Endodermal cell (in vitro differentiated cells): Measurements from ENCODE around the gene TFEB. TPM values are rescaled to one million over a fixed set of nuclear protein-coding genes. Genes with fewer than 3 reads are reported as not detected.

Source experiments
- DNase-seq: peaks from one replicate; pipeline ENCODE4 v3.0.0-alpha.2; 2017
- H3K27ac ChIP-seq: 2 replicates; pipeline ENCODE4 v1.5.1; 2013; ENCODE audit warnings: mild to moderate bottlenecking, low read depth, low read length, moderate library complexity
- H3K27me3 ChIP-seq: 2 replicates; pipeline ENCODE4 v1.6.1; 2013; ENCODE audit warnings: mild to moderate bottlenecking, low read length, moderate library complexity; ENCODE audit not compliant: insufficient read depth, control insufficient read depth, poor library complexity, severe bottlenecking
- H3K36me3 ChIP-seq: 2 replicates; pipeline ENCODE4 v1.7.0; 2013; ENCODE audit warnings: mild to moderate bottlenecking, low read length, moderate library complexity; ENCODE audit not compliant: control insufficient read depth, insufficient read depth
- H3K4me1 ChIP-seq: one replicate; pipeline ENCODE4 v1.7.0; 2013; ENCODE audit warnings: low read length; ENCODE audit not compliant: control insufficient read depth, insufficient read depth
- H3K4me3 ChIP-seq: 2 replicates; pipeline ENCODE4 v1.5.1; 2013; ENCODE audit warnings: mild to moderate bottlenecking, low read length, moderate library complexity
- H3K9ac ChIP-seq: 2 replicates; pipeline ENCODE4 v1.6.1; 2013; ENCODE audit warnings: mild to moderate bottlenecking, low read length, moderate library complexity; ENCODE audit not compliant: poor library complexity, severe bottlenecking; ENCODE audit errors: extremely low read depth
- H3K9me3 ChIP-seq: 2 replicates; pipeline ENCODE4 v1.6.1; 2013; ENCODE audit warnings: mild to moderate bottlenecking, low read length, moderate library complexity; ENCODE audit not compliant: control insufficient read depth
- H3K27ac Mint-ChIP-seq: 2 replicates; pipeline ENCODE4 v1.8.0; 2020; ENCODE audit warnings: mixed read lengths
- H3K27me3 Mint-ChIP-seq: 2 replicates; pipeline ENCODE4 v1.8.0; 2021; ENCODE audit warnings: mild to moderate bottlenecking, mixed read lengths; ENCODE audit not compliant: insufficient read depth
- H3K36me3 Mint-ChIP-seq: 2 replicates; pipeline ENCODE4 v1.8.0; 2020; ENCODE audit warnings: low read depth, mixed read lengths
- H3K4me1 Mint-ChIP-seq: 2 replicates; pipeline ENCODE4 v1.8.0; 2020; ENCODE audit warnings: mixed read lengths
- H3K4me3 Mint-ChIP-seq: 2 replicates; pipeline ENCODE4 v1.8.0; 2020; ENCODE audit warnings: mild to moderate bottlenecking, moderate library complexity, mixed read lengths
- H3K9me3 Mint-ChIP-seq: 2 replicates; pipeline ENCODE4 v1.8.0; 2020; ENCODE audit warnings: mild to moderate bottlenecking, mixed read lengths
- WGBS, 2 experiments: methylation state at CpG; one replicate each; pipeline versions ENCODE4 v1.1.5 to v1.1.7; 2013; ENCODE audit warnings: missing lambda C conversion rate in 2 of 2, mixed read lengths in 1 of 2; ENCODE audit not compliant: insufficient coverage in 1 of 2, insufficient read length in 1 of 2; 5-methylcytosine and 5-hydroxymethylcytosine counted together
- total RNA-seq, 2 donors: library from RNA; stranded (reverse); fragmentation: NEBNext Ultra II Directional in 1 of 2; extraction: Animal tissue kit (Norgen Biotek cat#: 25700) in 1 of 2; gene quantifications; 2 replicates in 1 of 2; 3 replicates in 1 of 2; pipeline ENCODE4 v1.2.1, GENCODE V29; 2021
- TF ChIP-seq, protein P1 (sequence below): fragments of 200-600 bp; sonication (generic); conservative IDR thresholded peaks from 2 replicates; pipeline ENCODE4 v1.5.0; 2021; ENCODE audit warnings: antibody characterized with exemption, mild to moderate bottlenecking

The TFEB gene
- total RNA-seq, 2 donors from 2014 or later = 0.24 TPM; not detected in 1

DNA sequence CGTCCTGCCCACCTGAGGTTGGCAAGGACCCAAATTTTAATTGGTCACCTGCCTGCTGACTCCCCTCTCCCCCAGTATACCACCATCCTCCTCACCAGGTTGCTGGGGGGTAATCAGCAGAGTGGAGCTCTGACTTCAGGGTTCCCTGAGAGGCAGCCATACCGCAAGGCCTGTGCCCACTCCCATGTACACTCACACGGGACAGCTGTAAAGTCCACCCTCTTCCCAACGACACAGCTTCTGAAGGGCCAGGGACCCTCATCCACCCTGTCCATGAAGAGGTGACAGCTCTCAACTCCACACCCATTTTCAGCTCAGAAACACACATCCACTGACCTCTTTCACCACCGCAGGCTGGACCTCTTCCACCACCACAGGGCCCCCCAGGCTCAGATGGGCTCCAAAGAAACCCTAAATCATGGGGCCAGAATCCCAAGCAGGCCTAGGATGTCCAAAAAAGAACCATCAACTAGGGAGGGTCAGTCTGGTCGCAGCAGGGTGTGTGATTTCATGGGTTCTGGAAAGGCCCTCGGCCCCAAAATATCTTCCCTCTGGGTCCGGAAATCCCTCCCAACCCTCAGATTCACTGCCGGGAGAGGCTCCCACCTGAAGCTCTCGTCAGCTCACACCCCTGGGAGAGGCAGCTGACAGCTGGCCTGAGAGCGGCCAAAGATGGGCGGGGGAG lies 30.0 kb downstream of the TFEB start:
- no peak overlapping the region for H3K4me3 Mint-ChIP-seq
- no peak overlapping the region for H3K27ac ChIP-seq
- H3K9ac ChIP-seq = no peak overlapping the region

DNA sequence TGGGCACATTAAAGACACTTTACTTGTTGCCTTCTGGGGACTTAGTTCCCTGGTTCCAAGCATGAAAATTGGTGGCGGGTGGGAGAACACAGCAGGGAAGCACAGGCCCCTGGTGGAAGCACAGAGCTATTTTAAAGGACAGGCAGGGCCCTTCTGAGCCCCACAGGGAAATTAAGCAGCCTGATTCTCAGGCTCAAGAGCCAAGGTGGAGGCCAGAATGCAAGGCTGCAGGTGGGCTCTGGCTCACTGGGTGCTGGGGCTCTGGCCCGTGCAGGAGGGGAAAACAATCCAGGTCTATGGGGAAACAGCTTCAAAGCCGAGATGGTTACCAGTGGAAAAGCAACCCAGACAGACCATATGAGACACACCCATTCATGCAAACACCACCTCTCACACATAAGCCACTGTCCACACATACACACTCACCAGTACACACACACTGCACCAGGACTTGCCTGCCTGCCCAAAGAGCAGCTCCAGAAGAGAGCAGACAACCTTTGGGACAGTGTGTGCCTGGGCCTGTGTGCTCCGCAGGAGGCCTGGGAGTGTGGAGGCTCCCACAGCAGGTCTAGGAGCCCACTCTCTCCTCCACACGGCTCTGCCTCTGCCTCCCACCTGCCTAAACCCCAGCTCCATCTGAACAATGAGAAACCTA lies 30.6 kb downstream of the TFEB start:
- H3K9me3 Mint-ChIP-seq = no peaks in the 10 kb centered on the region

More for the DNA sequence above, 30.0 kb downstream of the TFEB start:
- Histone ChIP-seq H3K4me1 (no peaks in the 10 kb centered on the region), H3K9me3 (no peaks in the 10 kb centered on the region), H3K4me3 (no peak overlapping the region), H3K27me3 (no peaks in the 10 kb centered on the region), H3K36me3 (no peaks in the 10 kb centered on the region)
- Mint-ChIP-seq H3K9me3 (no peaks in the 10 kb centered on the region), H3K4me1 (peaks cover 10% of the 10 kb centered on the region), H3K36me3 (no peaks in the 10 kb centered on the region), H3K27me3 (peaks cover 6% of the 10 kb centered on the region), H3K27ac (no peak overlapping the region)
- TF ChIP-seq, protein P1, sequence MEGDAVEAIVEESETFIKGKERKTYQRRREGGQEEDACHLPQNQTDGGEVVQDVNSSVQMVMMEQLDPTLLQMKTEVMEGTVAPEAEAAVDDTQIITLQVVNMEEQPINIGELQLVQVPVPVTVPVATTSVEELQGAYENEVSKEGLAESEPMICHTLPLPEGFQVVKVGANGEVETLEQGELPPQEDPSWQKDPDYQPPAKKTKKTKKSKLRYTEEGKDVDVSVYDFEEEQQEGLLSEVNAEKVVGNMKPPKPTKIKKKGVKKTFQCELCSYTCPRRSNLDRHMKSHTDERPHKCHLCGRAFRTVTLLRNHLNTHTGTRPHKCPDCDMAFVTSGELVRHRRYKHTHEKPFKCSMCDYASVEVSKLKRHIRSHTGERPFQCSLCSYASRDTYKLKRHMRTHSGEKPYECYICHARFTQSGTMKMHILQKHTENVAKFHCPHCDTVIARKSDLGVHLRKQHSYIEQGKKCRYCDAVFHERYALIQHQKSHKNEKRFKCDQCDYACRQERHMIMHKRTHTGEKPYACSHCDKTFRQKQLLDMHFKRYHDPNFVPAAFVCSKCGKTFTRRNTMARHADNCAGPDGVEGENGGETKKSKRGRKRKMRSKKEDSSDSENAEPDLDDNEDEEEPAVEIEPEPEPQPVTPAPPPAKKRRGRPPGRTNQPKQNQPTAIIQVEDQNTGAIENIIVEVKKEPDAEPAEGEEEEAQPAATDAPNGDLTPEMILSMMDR = no peak
- WGBS, 2 experiments = 84% methylated on average over 9 to 12 of the region's 12 CpGs
- DNase-seq = no peak

DNA sequence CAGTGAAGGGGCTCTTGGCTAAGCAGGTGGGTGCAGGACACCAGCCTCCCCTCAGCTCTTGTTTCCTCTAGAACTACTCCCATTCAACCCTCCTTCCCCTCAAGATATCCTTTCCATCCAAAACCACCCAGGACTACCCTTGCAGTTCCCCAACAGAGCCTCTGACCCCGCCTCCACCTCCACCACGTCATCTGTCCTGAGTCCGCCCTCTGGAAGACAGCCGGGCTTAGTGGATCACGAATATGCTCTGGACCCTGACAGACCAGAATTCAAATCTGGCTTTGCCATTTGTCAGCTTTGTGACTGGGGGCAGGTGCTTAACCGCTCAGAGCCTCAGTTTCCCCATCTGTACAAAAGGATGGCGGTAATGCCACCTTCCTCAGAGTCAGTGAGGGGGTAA lies 31.4 kb downstream of the TFEB start:
- Mint-ChIP-seq H3K9me3 (no peaks in the 10 kb centered on the region), H3K4me1 (peaks cover 11% of the 10 kb centered on the region), H3K4me3 (no peak overlapping the region), H3K27ac (no peak overlapping the region), H3K27me3 (peaks cover 3% of the 10 kb centered on the region), H3K36me3 (no peaks in the 10 kb centered on the region)
- Histone ChIP-seq H3K27ac (no peak overlapping the region), H3K27me3 (no peaks in the 10 kb centered on the region), H3K9me3 (no peaks in the 10 kb centered on the region), H3K4me3 (no peak overlapping the region), H3K4me1 (no peaks in the 10 kb centered on the region), H3K36me3 (no peaks in the 10 kb centered on the region), H3K9ac (no peak overlapping the region)
- 88 to 89% methylated on average over 6 to 7 of the region's 7 CpGs for WGBS, 2 experiments
- DNase-seq = no peak
- TF ChIP-seq, protein P1 = no peak

More for the DNA sequence above, 30.6 kb downstream of the TFEB start:
- Mint-ChIP-seq H3K4me3 (no peak overlapping the region), H3K27ac (no peak overlapping the region), H3K27me3 (peaks cover 3% of the 10 kb centered on the region), H3K36me3 (no peaks in the 10 kb centered on the region), H3K4me1 (peaks cover 11% of the 10 kb centered on the region)
- DNase-seq = no peak
- no peaks in the 10 kb centered on the region for H3K4me1 ChIP-seq
- H3K9me3 ChIP-seq = no peaks in the 10 kb centered on the region
- WGBS, 2 experiments = 82 to 92% methylated on average over 2 to 5 of the region's 5 CpGs
- no peak overlapping the region for H3K27ac ChIP-seq
- no peaks in the 10 kb centered on the region for H3K27me3 ChIP-seq
- TF ChIP-seq, protein P1 = no peak
- no peak overlapping the region for H3K9ac ChIP-seq
- no peaks in the 10 kb centered on the region for H3K36me3 ChIP-seq
- H3K4me3 ChIP-seq = no peak overlapping the region
